HepG2 (cell line): ENCODE data around the gene CMKLR1. TPM values are rescaled to one million over a fixed set of nuclear protein-coding genes. Genes with fewer than 3 reads are reported as not detected.

Experiments
- ATAC-seq: fragments of 200-7000 bp; cut with Tn5 transposase; 3 replicates; pipeline ENCODE4 v1.9.1; 2020; ENCODE audit warnings: mild to moderate bottlenecking, moderate library complexity
- BruUV-seq: library from RNA; stranded (reverse); fragments of 400-500 nt; replicated peaks from 2 replicates; lab custom pipeline; 2021; lab: Mats Ljungman, UMichigan
- CTCF ChIA-PET: fragments of 300-600 bp; formaldehyde crosslinking; extraction: SDS; loops from one replicate; lab custom pipeline; 2021; ENCODE audit warnings: low total read pairs, inconsistent platforms, low intra/inter-chr PET ratio; lab: Yijun Ruan, JAX
- POLR2A ChIA-PET: fragments of 350-600 bp; sonication (Branson Sonifier 250); formaldehyde crosslinking; loops from one replicate; lab custom pipeline; 2020; ENCODE audit warnings: antibody characterized with exemption, inconsistent platforms; lab: Yijun Ruan, JAX
- DNase-seq: peaks from one replicate; pipeline ENCODE4 v3.0.0-alpha.2; 2015; ENCODE audit warnings: low spot score
- FAIRE-seq: peaks from 3 replicates; lab custom pipeline; 2011; peaks lifted over from hg19 to GRCh38; lab: Jason Lieb, UNC
- H2AFZ ChIP-seq: one replicate; pipeline ENCODE4 v1.6.1; 2011; ENCODE audit warnings: low read length, inconsistent platforms
- H3K27ac ChIP-seq: fragments of 300-600 bp; 3 replicates; pipeline ENCODE4 v1.8.0; 2011; ENCODE audit warnings: mixed run types, mild to moderate bottlenecking, mixed read lengths, low read length, inconsistent platforms; ENCODE audit not compliant: insufficient read depth; ENCODE audit errors: extremely low read length
- H3K27me3 ChIP-seq, 2 experiments: fragments of 200-600 bp in 1 of 2; 2 replicates in 1 of 2; 3 replicates in 1 of 2; pipeline versions ENCODE4 v1.6.0 to v1.8.0; 2011; ENCODE audit warnings: low read length in 2 of 2, mild to moderate bottlenecking in 2 of 2, moderate library complexity in 2 of 2, inconsistent platforms in 1 of 2; ENCODE audit not compliant: insufficient read depth in 2 of 2, control insufficient read depth in 1 of 2
- H3K36me3 ChIP-seq, 2 experiments: fragments of 200-600 bp in 1 of 2; replicated peaks in 1 of 2; 2 replicates in 1 of 2; 3 replicates in 1 of 2; pipeline versions ENCODE4 v1.5.1 to v1.8.0; 2011; ENCODE audit warnings: low read length in 2 of 2, inconsistent platforms in 1 of 2; ENCODE audit not compliant: insufficient read depth in 2 of 2, control insufficient read depth in 1 of 2
- H3K4me1 ChIP-seq: 2 replicates; pipeline ENCODE4 v1.5.1; 2012; ENCODE audit warnings: low read length, inconsistent platforms; ENCODE audit not compliant: insufficient read depth
- H3K4me2 ChIP-seq: 2 replicates; pipeline ENCODE4 v1.6.0; 2011; ENCODE audit warnings: low read depth, low read length, inconsistent platforms
- H3K4me3 ChIP-seq, 3 experiments: fragments of 200-600 bp in 1 of 3; sonication (generic), shearing (Covaris generic) in 1 of 3; replicated peaks in 1 of 3; 2 replicates each; pipeline ENCODE4 v1.5.1; 2011 to 2016; ENCODE audit warnings: low read length in 3 of 3, inconsistent platforms in 2 of 3, low read depth in 2 of 3, mild to moderate bottlenecking in 2 of 3, control low read depth in 1 of 3, mixed read lengths in 1 of 3; ENCODE audit not compliant: insufficient read depth in 1 of 3
- H3K79me2 ChIP-seq: one replicate; pipeline ENCODE4 v1.6.1; 2011; ENCODE audit warnings: low read length, inconsistent platforms; ENCODE audit not compliant: insufficient read depth
- H3K9ac ChIP-seq: 2 replicates; pipeline ENCODE4 v1.6.0; 2011; ENCODE audit warnings: mild to moderate bottlenecking, low read depth, low read length, inconsistent platforms; ENCODE audit not compliant: insufficient read depth
- H3K9me3 ChIP-seq: 2 replicates; pipeline ENCODE4 v1.5.1; 2012; ENCODE audit warnings: mild to moderate bottlenecking, low read length
- H4K20me1 ChIP-seq: 2 replicates; pipeline ENCODE4 v1.6.0; 2011; ENCODE audit warnings: inconsistent platforms, mild to moderate bottlenecking, low read length, moderate library complexity; ENCODE audit not compliant: insufficient read depth
- HNF1B ChIP-seq: sonication (generic); formaldehyde crosslinking; IDR thresholded peaks from 2 replicates; pipeline ENCODE4 v1.5.1; 2020; ENCODE audit warnings: mild to moderate bottlenecking, moderate library complexity, missing genetic modification reagents
- IKZF5 ChIP-seq: IDR thresholded peaks from 2 replicates; pipeline ENCODE4 v1.6.1; 2018; ENCODE audit warnings: missing genetic modification reagents, mild to moderate bottlenecking, missing compliant biosample characterization
- KLF6 ChIP-seq: IDR thresholded peaks from 2 replicates; pipeline ENCODE4 v1.8.0; 2016; ENCODE audit warnings: missing biosample characterization, missing genetic modification reagents
- MIER2 ChIP-seq: IDR thresholded peaks from 2 replicates; pipeline ENCODE4 v1.6.1; 2016; ENCODE audit warnings: missing biosample characterization, missing genetic modification reagents
- MTA3 ChIP-seq: sonication (generic); formaldehyde crosslinking; IDR thresholded peaks from 2 replicates; pipeline ENCODE4 v1.4.0; 2020; ENCODE audit warnings: missing genetic modification reagents
- NFIC ChIP-seq: IDR thresholded peaks from 2 replicates; pipeline ENCODE4 v1.6.1; 2012; ENCODE audit warnings: mild to moderate bottlenecking, low read length, inconsistent platforms
- PTBP1 ChIP-seq: fragments of 200-400 bp; formaldehyde crosslinking; IDR thresholded peaks from 2 replicates; pipeline ENCODE4 v1.6.1; 2018; ENCODE audit warnings: low read length, low read depth; ENCODE audit not compliant: poor library complexity, severe bottlenecking
- RXRB ChIP-seq: IDR thresholded peaks from 2 replicates; pipeline ENCODE4 v1.6.1; 2016; ENCODE audit warnings: borderline replicate concordance, missing genetic modification reagents, missing compliant biosample characterization
- SNAI1 ChIP-seq: sonication (generic); formaldehyde crosslinking; IDR thresholded peaks from 2 replicates; pipeline ENCODE4 v1.5.0; 2020; ENCODE audit warnings: mild to moderate bottlenecking, missing genetic modification reagents, borderline replicate concordance
- TGIF2 ChIP-seq: IDR thresholded peaks from 2 replicates; pipeline ENCODE4 v1.6.1; 2016; ENCODE audit warnings: control low read depth, missing compliant biosample characterization
- THAP11 ChIP-seq: IDR thresholded peaks from 2 replicates; pipeline ENCODE4 v1.6.1; 2016; ENCODE audit warnings: missing biosample characterization, missing genetic modification reagents
- ZNF274 ChIP-seq: sonication (generic); formaldehyde crosslinking; IDR thresholded peaks from 2 replicates; pipeline ENCODE4 v1.5.1; 2020; ENCODE audit warnings: mild to moderate bottlenecking, missing genetic modification reagents
- ZNF619 ChIP-seq: sonication (generic); formaldehyde crosslinking; IDR thresholded peaks from 2 replicates; pipeline ENCODE4 v1.4.0; 2020; ENCODE audit warnings: mild to moderate bottlenecking, missing genetic modification reagents
- ZNF749 ChIP-seq: sonication (generic); formaldehyde crosslinking; IDR thresholded peaks from 2 replicates; pipeline ENCODE4 v1.8.0; 2022; ENCODE audit warnings: mild to moderate bottlenecking, missing genetic modification reagents, moderate library complexity, borderline replicate concordance
- ZNF768 ChIP-seq: sonication (generic); formaldehyde crosslinking; IDR thresholded peaks from 2 replicates; pipeline ENCODE4 v1.4.0; 2020; ENCODE audit warnings: missing genetic modification reagents
- WGBS: methylation state at CpG from one replicate; pipeline ENCODE4 v1.1.6; 2017; ENCODE audit warnings: low lambda C conversion rate; 5-methylcytosine and 5-hydroxymethylcytosine counted together
- in situ Hi-C: cut with HindIII; loops from 2 replicates; pipeline ENCODE4 v1.10.0; 2017; ENCODE audit warnings: low pct_unique_long_range_greater_than_20kb; ENCODE audit not compliant: extremely low pct_ligation_motif_present
- intact Hi-C: fragments of 100-400 bp; cut with micrococcal nuclease; formaldehyde crosslinking; loops from one replicate; pipeline ENCODE4 v1.10.0; 2022; ENCODE audit not compliant: unreplicated experiment
- polyA plus RNA-seq, 8 experiments: library from polyadenylated mRNA; depleted of rRNA in 3 of 8; stranded (reverse) in 7 of 8; unstranded in 1 of 8; fragments of >200 nt; fragmentation: Illumina TruSeq in 4 of 8; extraction: Trizol in 4 of 8; gene quantifications; 2 replicates each; pipeline versions ENCODE4 v1.2.1 to v1.2.3, GENCODE V29; 2011 to 2016; ENCODE audit warnings: low read depth in 4 of 8, missing spikeins in 1 of 8, mixed read lengths in 1 of 8; ENCODE audit not compliant: insufficient read depth in 1 of 8
- total RNA-seq, 5 experiments: library from RNA; depleted of rRNA; stranded (reverse); fragments of >200 nt; fragmentation: Illumina TruSeq; extraction: Trizol; gene quantifications; 2 replicates each; pipeline ENCODE4 v1.2.3, GENCODE V29; 2016; ENCODE audit warnings: low read depth in 1 of 5

Gene CMKLR1
- total and polyA plus RNA-seq, 2 of the 13 experiments (the other 11 are each of a cell fraction or from before 2014, with no cell fraction given) = not detected

- Histone ChIP-seq H3K4me3 (no peak overlapping the region), H3K9ac (no peak overlapping the region), H3K4me2 (no peak overlapping the region), H3K27me3 (no peaks in the 10 kb centered on the region; a peak in 2 of 5 replicates), H3K4me1 (no peaks in the 10 kb centered on the region), H3K27ac (no peak overlapping the region), H3K36me3 (no peaks in the 10 kb centered on the region), H4K20me1 (no peaks in the 10 kb centered on the region), H2AFZ (no peak overlapping the region), H3K9me3 (no peaks in the 10 kb centered on the region), H3K79me2 (no peaks in the 10 kb centered on the region)
- in situ Hi-C loops = no loop called here
- intact Hi-C loops = no loop called here
- ATAC-seq = no peak
- WGBS = 2% methylated on average over 1 of the region's 1 CpG
- CTCF ChIA-PET = no interaction called here
- POLR2A ChIA-PET = no interaction called here
- DNase-seq = no peak
- no peak for TF ChIP-seq NFIC
- TF ChIP-seq HNF1B (CRISPR knock-in tag) = no peak
- no peak for TF ChIP-seq MIER2
- TF ChIP-seq THAP11 (CRISPR knock-in tag) = no peak
- no peak for TF ChIP-seq IKZF5 (CRISPR knock-in tag)
- TF ChIP-seq ZNF749 (CRISPR knock-in tag) = no peak
- TF ChIP-seq RXRB (CRISPR knock-in tag) = no peak
- TF ChIP-seq ZNF768 (CRISPR knock-in tag) = no peak
- TF ChIP-seq ZNF619 = no peak
- no peak for TF ChIP-seq SNAI1 (CRISPR knock-in tag)
- no peak for TF ChIP-seq TGIF2 (CRISPR knock-in tag)
- no peak for TF ChIP-seq MTA3 (CRISPR knock-in tag)
- no peak for TF ChIP-seq KLF6
- no peak for TF ChIP-seq ZNF274 (CRISPR knock-in tag)
- TF ChIP-seq PTBP1 = no peak
- BruUV-seq = no TSS peak
- FAIRE-seq = no peak
These were observed 73.6 kb downstream of the CMKLR1 start for GRCh38 chr12:108265505-108265904.
